ENCODE measurements around the gene CLEC17A. TPM values are rescaled to one million over a fixed set of nuclear protein-coding genes. Genes with fewer than 3 reads are reported as not detected.
"Not testable (repeated sequence)": the region's sequence is repeated elsewhere in the genome, so short reads cannot be mapped to it uniquely, and the experiment has no call there.

Gene CLEC17A
- total and polyA plus RNA-seq, 2 of the 13 experiments (the other 11 are each of a cell fraction or from before 2014, with no cell fraction given) = not detected

- TF ChIP-seq ZNF317 (CRISPR knock-in tag; IDR thresholded peaks at IDR 0.05) (no peak), BCL6 (CRISPR knock-in tag; IDR thresholded peaks at IDR 0.05) (no peak), TERF1 (CRISPR knock-in tag; IDR thresholded peaks at IDR 0.05) (no peak)
Measured at GRCh38 chr19:14540741-14541525, 42.0 kb upstream of the CLEC17A start (continued).

GRCh38 chr19:14541979-14542378 is 40.9 kb upstream of the CLEC17A start:
- H3K27me3 ChIP-seq (ENCODE audit: control insufficient read depth in 1 of 2, insufficient read depth in 2 of 2, low read length in 2 of 2); H3K4me3 ChIP-seq (replicated peaks in 1 of 3; ENCODE audit: insufficient read depth in 1 of 3, low read depth in 2 of 3, low read length in 3 of 3); H3K4me2 ChIP-seq (ENCODE audit: low read depth, low read length); POLR2A ChIA-PET; intact Hi-C loops (cut with micrococcal nuclease; ENCODE audit: unreplicated experiment); CTCF ChIA-PET (ENCODE audit: low intra/inter-chr PET ratio, low total read pairs); H2AFZ ChIP-seq (ENCODE audit: low read length); DNase-seq (ENCODE audit: low spot score); H3K4me1 ChIP-seq (ENCODE audit: insufficient read depth, low read length); H4K20me1 ChIP-seq (ENCODE audit: insufficient read depth, low read length); H3K9ac ChIP-seq (ENCODE audit: insufficient read depth, low read depth, low read length); ATAC-seq; H3K9me3 ChIP-seq (ENCODE audit: low read length); H3K27ac ChIP-seq (ENCODE audit: extremely low read length, insufficient read depth, low read length); BruUV-seq (replicated peaks); in situ Hi-C loops (cut with HindIII; ENCODE audit: extremely low pct_ligation_motif_present, low pct_unique_long_range_greater_than_20kb); FAIRE-seq: not testable (repeated sequence)
- TF ChIP-seq ZNF121 (CRISPR knock-in tag; IDR thresholded peaks at IDR 0.05) = peak; percentile 79
- peaks cover 6 to 16% of the 10 kb centered on the region in 2 experiments; a peak in 3 of 5 replicates for H3K36me3 ChIP-seq (replicated peaks in 1 of 2; ENCODE audit: control insufficient read depth in 1 of 2, insufficient read depth in 2 of 2, low read length in 2 of 2)
- WGBS (ENCODE audit: low lambda C conversion rate) = 91% methylated on average over 5 of the region's 5 CpGs
- peaks cover 39% of the 10 kb centered on the region for H3K79me2 ChIP-seq (ENCODE audit: insufficient read depth, low read length)
